GM21723 (cell line): ENCODE results near the gene PAPPA.

Source experiments
- ATAC-seq: cut with Tn5 transposase; IDR thresholded peaks from one replicate; pipeline ENCODE4 v1.9.1; 2021; ENCODE audit warnings: mild to moderate bottlenecking, moderate library complexity; ENCODE audit not compliant: unreplicated experiment

Gene PAPPA

GRCh38 chr9:116450378-116451139 is 297.0 kb downstream of the PAPPA start:
- peak; percentile 91 for ATAC-seq

- ATAC-seq, result no peak
These were observed 298.0 kb downstream of the PAPPA start for GRCh38 chr9:116451500-116452115.
